ENCODE results near the gene EIF3J. TPM values are rescaled to one million over a fixed set of nuclear protein-coding genes. Genes with fewer than 3 reads are reported as not detected.
"Not testable (repeated sequence)": the region's sequence is repeated elsewhere in the genome, so short reads cannot be mapped to it uniquely, and the experiment has no call there.

The EIF3J gene
- total RNA-seq, 4 donors from 2014 or later, result 41.4 to 71.7 (median 57.7) TPM

GRCh38 chr15:44541282-44541958 lies 4.5 kb downstream of the EIF3J start:
- Histone ChIP-seq H3K27me3 (no peaks in the 10 kb centered on the region), H3K4me3 (no peak overlapping the region), H3K27ac (no peak overlapping the region), H3K36me3 (peaks cover 5% of the 10 kb centered on the region), H3K9me3 (no peaks in the 10 kb centered on the region), H3K4me1 (peaks cover 44% of the 10 kb centered on the region)
- TF ChIP-seq CTCF (IDR thresholded peaks at IDR 0.05) (no peak), EP300 (IDR thresholded peaks at IDR 0.05) (no peak), POLR2AphosphoS5 (IDR thresholded peaks at IDR 0.05) (no peak), POLR2A (IDR thresholded peaks at IDR 0.05) (no peak)
- WGBS, result 92% methylated on average over 4 of the region's 4 CpGs
- no peak for DNase-seq (ENCODE audit: low spot score in 2 of 2)

- Histone ChIP-seq H3K9me3 (no peaks in the 10 kb centered on the region), H3K27me3 (no peaks in the 10 kb centered on the region), H3K27ac (no peak overlapping the region), H3K4me3 (no peak overlapping the region), H3K4me1 (peaks cover 45% of the 10 kb centered on the region), H3K36me3 (peaks cover 5% of the 10 kb centered on the region)
- TF ChIP-seq POLR2AphosphoS5 (IDR thresholded peaks at IDR 0.05) (no peak), POLR2A (IDR thresholded peaks at IDR 0.05) (no peak)
- DNase-seq (ENCODE audit: low spot score in 2 of 2), result no peak
Observed at GRCh38 chr15:44542596-44542995, 5.6 kb downstream of the EIF3J start.

- not testable (repeated sequence) for DNase-seq (ENCODE audit: low spot score in 2 of 2); H3K4me3 ChIP-seq; H3K36me3 ChIP-seq; H3K27me3 ChIP-seq; H3K9me3 ChIP-seq; H3K27ac ChIP-seq
- H3K4me1 ChIP-seq, result peaks cover 33% of the 10 kb centered on the region
- 92% methylated on average over 5 of the region's 5 CpGs for WGBS
Observed at GRCh38 chr15:44544745-44545144, 7.8 kb downstream of the EIF3J start.

- Histone ChIP-seq H3K27me3 (no peaks in the 10 kb centered on the region), H3K4me3 (no peak overlapping the region), H3K9me3 (no peaks in the 10 kb centered on the region), H3K27ac (no peak overlapping the region), H3K4me1 (peaks cover 35% of the 10 kb centered on the region), H3K36me3 (peaks cover 5% of the 10 kb centered on the region)
- 60% methylated on average over 5 of the region's 5 CpGs for WGBS
- no peak for DNase-seq (ENCODE audit: low spot score in 2 of 2)
- TF ChIP-seq CTCF (IDR thresholded peaks at IDR 0.05) (no peak), EP300 (IDR thresholded peaks at IDR 0.05) (no peak), POLR2AphosphoS5 (IDR thresholded peaks at IDR 0.05) (no peak), POLR2A (IDR thresholded peaks at IDR 0.05) (no peak)
Observed at GRCh38 chr15:44545913-44546802, 9.2 kb downstream of the EIF3J start.

GRCh38 chr15:44549152-44549551 lies 12.2 kb downstream of the EIF3J start:
- Histone ChIP-seq H3K36me3 (peaks cover 30% of the 10 kb centered on the region), H3K4me1 (peaks cover 16% of the 10 kb centered on the region)
- not testable (repeated sequence) for H3K9me3 ChIP-seq; DNase-seq (ENCODE audit: low spot score in 2 of 2); H3K27ac ChIP-seq; H3K4me3 ChIP-seq; H3K27me3 ChIP-seq
- 95% methylated on average over 9 of the region's 9 CpGs for WGBS

GRCh38 chr15:44550256-44550655 lies 13.3 kb downstream of the EIF3J start:
- Histone ChIP-seq H3K4me3 (no peak overlapping the region), H3K27ac (no peak overlapping the region), H3K27me3 (no peaks in the 10 kb centered on the region), H3K36me3 (peaks cover 41% of the 10 kb centered on the region), H3K9me3 (no peaks in the 10 kb centered on the region), H3K4me1 (peaks cover 21% of the 10 kb centered on the region)
- no peak for TF ChIP-seq EP300 (IDR thresholded peaks at IDR 0.05)
- peak; percentile 21 to 42 for TF ChIP-seq CTCF (IDR thresholded peaks at IDR 0.05)
- DNase-seq (ENCODE audit: low spot score in 2 of 2), result no peak
- WGBS, result 33% methylated on average over 3 of the region's 3 CpGs
